Activated CD8-positive, alpha-beta T cell treated with anti-CD3 and anti-CD28 coated beads for 36 hours (primary cell): Measurements from ENCODE around the gene EPHA1. TPM values are rescaled to one million over a fixed set of nuclear protein-coding genes. Genes with fewer than 3 reads are reported as not detected.

ENCODE experiments used
- ATAC-seq: fragments of 200-7000 bp; cut with Tn5 transposase; one replicate; pipeline ENCODE4 v1.10.0; 2021; ENCODE audit warnings: mild to moderate bottlenecking, moderate library complexity
- CTCF ChIA-PET: fragments of 350-600 bp; sonication (Branson Sonifier 250); formaldehyde crosslinking; loops from one replicate; lab custom pipeline; 2021; ENCODE audit warnings: antibody characterized with exemption; lab: Charles Lee
- POLR2A ChIA-PET: fragments of 350-600 bp; sonication (Branson Sonifier 250); formaldehyde crosslinking; loops from one replicate; lab custom pipeline; 2021; ENCODE audit warnings: antibody characterized with exemption; lab: Charles Lee
- DNase-seq: peaks from one replicate; pipeline ENCODE4 v3.0.0-alpha.2; 2020
- H3K27ac Mint-ChIP-seq: one replicate; pipeline ENCODE4 v1.8.0; 2021; ENCODE audit warnings: mild to moderate bottlenecking, mixed read lengths
- H3K27me3 Mint-ChIP-seq: one replicate; pipeline ENCODE4 v1.8.0; 2021; ENCODE audit warnings: mixed read lengths
- H3K36me3 Mint-ChIP-seq: one replicate; pipeline ENCODE4 v1.8.0; 2021; ENCODE audit warnings: low read depth, mixed read lengths
- H3K4me1 Mint-ChIP-seq: one replicate; pipeline ENCODE4 v1.8.0; 2021; ENCODE audit warnings: low read depth, mixed read lengths
- H3K4me3 Mint-ChIP-seq: one replicate; pipeline ENCODE4 v1.8.0; 2021; ENCODE audit warnings: mild to moderate bottlenecking, moderate library complexity, mixed read lengths
- H3K9me3 Mint-ChIP-seq: one replicate; pipeline ENCODE4 v1.8.0; 2021; ENCODE audit warnings: mixed read lengths
- CTCF ChIP-seq: fragments of 200-600 bp; IDR thresholded peaks from one replicate; pipeline ENCODE4 v1.8.0; 2022; ENCODE audit warnings: antibody characterized with exemption, mild to moderate bottlenecking
- intact Hi-C: fragments of 100-400 bp; cut with micrococcal nuclease; formaldehyde crosslinking; loops from one replicate; pipeline ENCODE4 v1.10.0; 2022
- total RNA-seq, 2 experiments: library from RNA; stranded (reverse); gene quantifications; one replicate each; pipeline ENCODE4 v1.2.3, GENCODE V29; 2021

The EPHA1 gene
- total RNA-seq, 2 experiments from 2014 or later, result 2.4 to 2.8 TPM

DNA sequence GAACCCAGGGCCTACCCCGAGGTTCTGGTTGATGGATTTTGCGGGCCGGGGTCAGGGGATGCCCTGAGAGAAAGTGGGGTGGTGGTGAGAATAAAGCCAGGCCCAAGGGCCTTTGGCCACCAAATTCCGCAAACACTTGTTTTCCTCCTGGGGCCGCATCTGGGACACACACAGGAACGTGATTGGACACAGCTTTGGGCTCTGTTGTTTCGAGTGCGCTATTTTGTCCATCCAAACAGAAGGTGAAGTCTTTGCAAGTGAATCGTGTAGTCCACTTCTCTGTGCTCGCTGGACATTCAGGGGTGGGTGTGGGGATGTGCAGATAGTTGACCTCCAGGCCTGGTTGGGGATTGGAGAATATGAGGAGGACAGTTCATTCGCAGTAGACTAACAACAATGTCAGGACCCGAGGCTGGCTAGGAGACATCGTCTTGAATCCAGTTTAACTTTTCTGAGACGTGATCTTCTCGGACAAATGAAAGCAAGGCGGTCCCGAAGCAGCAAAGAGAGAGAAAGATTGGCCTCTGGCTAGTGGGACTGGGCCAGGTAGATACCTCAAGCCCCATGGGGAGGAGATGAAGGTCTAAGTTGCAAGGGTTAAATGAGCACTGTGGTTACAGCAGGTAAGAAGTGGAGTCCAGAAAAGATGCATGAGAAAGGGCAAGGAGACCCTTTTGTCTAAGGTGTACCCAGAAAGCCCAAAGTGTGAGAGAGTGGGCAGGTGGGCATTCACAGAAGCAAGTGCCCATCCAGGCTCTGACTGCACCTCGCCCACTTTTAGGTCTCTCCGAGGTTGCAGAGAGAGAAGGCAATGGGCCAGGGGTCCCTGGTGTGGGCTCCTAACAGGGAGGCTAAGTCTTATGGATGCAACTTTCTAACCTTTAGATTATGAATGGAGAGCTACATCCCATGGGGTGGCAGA, 45.4 kb downstream of the EPHA1 start:
- Mint-ChIP-seq H3K4me1 (no peaks in the 10 kb centered on the region), H3K27me3 (peaks cover 20% of the 10 kb centered on the region), H3K36me3 (no peaks in the 10 kb centered on the region), H3K9me3 (no peaks in the 10 kb centered on the region), H3K4me3 (peak overlapping the region; percentile 63), H3K27ac (no peak overlapping the region)
- POLR2A ChIA-PET, result interaction anchor here (0.6 to 1.1 kb wide), 2 partner anchors 22 to 74 kb away, joined by 3 read pairs; no protein-coding TSS in a partner anchor
- TF ChIP-seq CTCF, result no peak
- intact Hi-C loops, result no loop called here
- CTCF ChIA-PET, result interaction anchor here (0.9 to 2.4 kb wide), 4 partner anchors 9 to 123 kb away, joined by 3 to 7 read pairs (median 4); no protein-coding TSS in a partner anchor
- DNase-seq (no peak), ATAC-seq (no peak)

DNA sequence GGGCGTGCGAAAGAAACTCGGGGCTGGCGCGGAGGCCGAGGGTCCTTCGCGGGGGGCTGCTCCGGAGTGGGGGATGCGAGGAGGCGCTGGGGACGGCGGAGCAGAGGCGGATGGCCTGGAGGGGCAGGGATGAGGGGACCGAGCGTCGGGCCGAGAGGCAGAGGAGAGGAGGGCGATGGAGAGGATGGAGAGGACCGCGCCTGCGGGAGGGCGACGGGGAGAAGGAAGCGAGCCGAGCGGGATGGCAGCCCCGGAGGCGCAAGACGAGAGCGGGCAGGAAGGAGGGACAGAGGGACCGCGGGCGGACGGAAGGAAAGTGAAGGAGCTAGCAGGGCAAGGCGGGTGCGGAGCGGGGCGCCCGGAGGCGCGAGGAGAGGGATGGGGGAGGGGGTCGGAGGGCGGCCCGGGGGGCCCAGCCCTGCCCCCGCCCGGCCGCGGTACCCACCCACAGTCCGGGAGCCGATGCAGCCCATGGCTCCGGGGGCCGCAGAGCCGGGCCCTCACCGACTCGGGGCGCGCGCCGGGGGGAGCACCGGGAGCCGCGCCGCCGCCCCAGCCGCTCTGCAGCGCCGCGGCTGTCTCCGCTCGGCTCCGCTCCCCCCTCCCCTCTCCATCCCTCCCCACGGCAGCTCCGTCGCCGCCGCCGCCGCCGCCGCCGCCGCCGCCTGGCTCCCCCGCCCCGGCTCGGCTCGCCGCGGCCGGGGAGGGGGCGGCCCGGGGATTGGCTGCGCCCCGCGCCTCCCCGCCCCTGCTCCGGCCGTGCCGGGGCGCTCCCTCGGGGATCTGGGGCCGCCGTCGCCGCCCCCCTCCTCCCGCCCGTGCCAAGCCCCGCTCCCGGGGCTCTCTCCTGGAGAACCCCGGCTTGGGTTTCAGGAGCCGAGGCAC, 46.3 kb downstream of the EPHA1 start, which contains the start of gene FAM131B:
Gene FAM131B (minus strand): TSS at position 583 of the 885 bp plus-strand sequence. CDS start 110 bp downstream, at position 473.
- ChIA-PET POLR2A (interaction anchor here (1.1 kb wide), 1 partner anchor 73 kb away, joined by 3 read pairs; no protein-coding TSS in a partner anchor), CTCF (interaction anchor here (0.9 to 1.0 kb wide), 3 partner anchors 10 to 122 kb away, joined by 3 to 4 read pairs (median 3); no protein-coding TSS in a partner anchor)
- ATAC-seq (peak; percentile 71), DNase-seq (peak; percentile 40)
- TF ChIP-seq CTCF, result no peak
- Mint-ChIP-seq H3K27ac (no peak within 1 kb of the TSS), H3K27me3 (peaks cover 20% of the 10 kb centered on the region), H3K4me1 (no peaks in the 10 kb centered on the region), H3K4me3 (peak within 1 kb of the TSS; percentile 82), H3K36me3 (no peaks in the 10 kb centered on the region), H3K9me3 (no peaks in the 10 kb centered on the region)
- intact Hi-C loops, result no loop called here

DNA sequence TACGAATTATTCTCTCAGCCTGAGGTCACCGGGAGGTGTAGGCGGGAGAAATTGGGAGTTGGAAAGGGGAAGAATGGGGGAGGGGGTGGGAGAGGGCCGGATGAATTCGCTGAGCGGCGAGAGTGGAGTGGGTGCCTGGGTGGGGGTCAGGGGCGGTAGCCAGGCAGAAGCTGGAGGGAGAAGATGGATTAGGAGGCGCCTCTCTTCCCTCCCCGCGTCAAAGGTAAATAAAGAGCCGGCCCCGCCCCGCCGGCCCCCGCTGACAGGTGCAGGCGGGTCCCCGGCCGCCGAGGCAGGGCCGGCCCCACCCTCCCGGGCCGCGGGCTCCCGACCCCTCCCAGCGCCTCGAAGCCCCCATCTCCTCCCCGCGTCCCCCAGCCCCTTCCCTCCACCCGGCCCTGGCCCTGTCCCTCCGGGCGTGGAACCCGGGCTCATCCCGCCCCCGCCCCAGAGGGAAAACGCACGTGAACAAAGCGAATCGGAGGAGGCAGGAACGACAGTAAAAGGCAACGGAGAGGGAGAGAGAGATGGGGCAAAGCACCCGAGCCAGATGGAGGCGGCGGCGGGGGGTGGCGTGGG, 47.0 kb downstream of the EPHA1 start:
- no peaks in the 10 kb centered on the region for H3K36me3 Mint-ChIP-seq
- intact Hi-C loops, result no loop called here
- DNase-seq, result no peak
- peaks cover 20% of the 10 kb centered on the region for H3K27me3 Mint-ChIP-seq
- H3K4me1 Mint-ChIP-seq, result no peaks in the 10 kb centered on the region
- H3K9me3 Mint-ChIP-seq, result no peaks in the 10 kb centered on the region
- H3K4me3 Mint-ChIP-seq, result peak overlapping the region; percentile 82
- ChIA-PET POLR2A (interaction anchor here (1.0 kb wide), 1 partner anchor 24 kb away, joined by 3 read pairs; no protein-coding TSS in a partner anchor), CTCF (no interaction called here)
- no peak for TF ChIP-seq CTCF
- H3K27ac Mint-ChIP-seq, result no peak overlapping the region
- ATAC-seq, result peak; percentile 17

DNA sequence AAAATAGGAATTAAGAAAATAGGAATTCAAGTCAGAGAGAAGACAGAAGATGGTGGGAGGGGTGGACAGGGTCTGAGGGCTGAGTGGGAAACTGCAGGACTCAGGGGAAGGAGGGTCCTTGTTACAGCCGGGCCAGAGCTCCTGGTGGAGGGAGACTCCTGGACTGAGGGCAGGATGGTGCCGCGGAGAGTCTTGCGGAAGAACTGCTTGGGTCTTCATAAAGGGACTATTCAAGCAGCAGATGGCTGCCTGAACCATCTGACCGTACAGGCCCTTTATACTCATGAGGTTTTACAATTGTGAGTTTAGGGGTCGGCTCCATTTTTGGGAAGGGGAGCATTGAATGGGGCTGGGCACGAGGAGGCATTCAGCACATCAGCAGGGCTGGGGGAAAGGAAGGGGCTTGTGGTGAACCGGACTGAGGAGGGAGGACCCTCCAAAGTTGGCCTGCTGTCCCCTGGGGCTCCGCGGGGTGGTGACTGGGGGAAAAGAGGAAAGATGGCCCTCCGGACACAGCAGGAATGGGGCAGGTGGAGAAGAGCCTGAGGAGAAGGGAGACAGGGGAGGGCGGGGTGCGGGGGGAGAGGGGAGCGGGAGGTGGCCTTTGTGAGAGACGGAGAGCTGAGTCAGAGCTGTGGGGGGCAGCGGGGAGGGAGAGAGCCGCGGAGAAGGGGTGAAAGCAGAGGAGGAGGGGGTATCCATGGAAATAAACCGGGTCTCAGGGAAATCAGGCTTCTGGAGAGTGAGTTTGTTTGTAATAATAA, 47.7 kb downstream of the EPHA1 start:
- POLR2A ChIA-PET, result interaction anchor here (0.6 to 1.3 kb wide), 6 partner anchors 11 to 129 kb away, joined by 3 to 4 read pairs (median 3); no protein-coding TSS in a partner anchor
- CTCF ChIA-PET, result interaction anchor here (1.4 to 2.4 kb wide), 4 partner anchors 9 to 16 kb away, joined by 3 to 10 read pairs (median 5); no protein-coding TSS in a partner anchor
- Mint-ChIP-seq H3K36me3 (no peaks in the 10 kb centered on the region), H3K9me3 (no peaks in the 10 kb centered on the region), H3K27me3 (peaks cover 20% of the 10 kb centered on the region), H3K4me3 (peak overlapping the region; percentile 44), H3K27ac (no peak overlapping the region), H3K4me1 (no peaks in the 10 kb centered on the region)
- no peak for TF ChIP-seq CTCF
- intact Hi-C loops, result no loop called here
- DNase-seq (no peak), ATAC-seq (no peak)
